Sigmoid colon (tissue), 4 donors: ENCODE data around the gene RUNX1.

Experiments
- EP300 ChIP-seq, 4 donors: sonication (generic); formaldehyde crosslinking; IDR thresholded peaks; one replicate each; pipeline ENCODE4 v1.6.1; 2017; ENCODE audit warnings: antibody characterized with exemption in 4 of 4
- POLR2A ChIP-seq, 2 donors: fragments of 450-650 bp; IDR thresholded peaks; one replicate each; pipeline ENCODE4 v1.6.1; 2016; ENCODE audit warnings: antibody characterized with exemption in 2 of 2, mild to moderate bottlenecking in 2 of 2, moderate library complexity in 2 of 2
- TF ChIP-seq, protein P1 (sequence below), 4 experiments: fragments of 450-650 bp in 3 of 4; fragments of 200-600 bp in 1 of 4; IDR thresholded peaks; one replicate each; pipeline ENCODE4 v1.5.1; 2016 to 2019; ENCODE audit warnings: antibody characterized with exemption in 4 of 4, mild to moderate bottlenecking in 3 of 4, moderate library complexity in 2 of 4

DNA sequence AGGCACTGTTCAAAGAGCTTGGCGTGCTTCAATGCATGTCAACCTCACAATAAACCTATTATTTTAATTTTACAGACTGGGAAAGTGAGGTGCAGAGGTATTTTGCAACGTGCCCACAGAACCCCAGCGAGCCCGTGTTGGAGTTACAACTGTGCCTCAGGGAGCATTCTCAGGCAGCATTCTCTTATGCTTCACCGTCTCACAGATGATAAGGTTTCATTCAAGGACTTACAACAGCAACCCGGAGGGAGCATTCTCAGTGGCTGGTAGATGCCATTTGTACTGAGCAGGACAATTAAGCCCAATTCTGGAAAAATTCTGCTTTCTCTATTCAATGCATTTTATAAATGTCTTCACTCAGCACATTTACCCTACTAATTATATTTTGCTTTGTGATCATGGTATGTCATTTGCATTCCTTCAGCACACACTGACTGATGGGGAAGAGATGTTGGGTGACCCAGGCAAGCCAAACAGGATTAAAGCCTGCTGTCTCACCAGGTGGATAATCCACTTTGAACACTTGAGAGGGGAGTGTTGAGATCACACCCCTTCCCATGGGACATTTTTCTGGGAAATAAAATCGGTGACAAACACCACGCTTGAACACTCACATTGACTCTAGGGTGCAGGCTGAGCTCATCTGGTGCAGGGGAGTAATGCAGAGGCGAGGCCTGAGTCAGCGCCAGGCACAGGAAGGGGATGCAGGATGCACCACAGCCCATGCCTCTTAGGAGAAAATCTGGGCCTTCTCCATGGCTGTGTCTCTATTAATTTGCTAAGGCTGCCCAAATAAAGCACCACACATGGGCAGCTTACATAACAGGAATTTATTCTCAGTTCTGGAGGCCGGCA, 266.4 kb downstream of the RUNX1 start:
- TF ChIP-seq EP300 (IDR thresholded peaks at IDR 0.05) (no peak), POLR2A (IDR thresholded peaks at IDR 0.05) (no peak)
- TF ChIP-seq, protein P1, sequence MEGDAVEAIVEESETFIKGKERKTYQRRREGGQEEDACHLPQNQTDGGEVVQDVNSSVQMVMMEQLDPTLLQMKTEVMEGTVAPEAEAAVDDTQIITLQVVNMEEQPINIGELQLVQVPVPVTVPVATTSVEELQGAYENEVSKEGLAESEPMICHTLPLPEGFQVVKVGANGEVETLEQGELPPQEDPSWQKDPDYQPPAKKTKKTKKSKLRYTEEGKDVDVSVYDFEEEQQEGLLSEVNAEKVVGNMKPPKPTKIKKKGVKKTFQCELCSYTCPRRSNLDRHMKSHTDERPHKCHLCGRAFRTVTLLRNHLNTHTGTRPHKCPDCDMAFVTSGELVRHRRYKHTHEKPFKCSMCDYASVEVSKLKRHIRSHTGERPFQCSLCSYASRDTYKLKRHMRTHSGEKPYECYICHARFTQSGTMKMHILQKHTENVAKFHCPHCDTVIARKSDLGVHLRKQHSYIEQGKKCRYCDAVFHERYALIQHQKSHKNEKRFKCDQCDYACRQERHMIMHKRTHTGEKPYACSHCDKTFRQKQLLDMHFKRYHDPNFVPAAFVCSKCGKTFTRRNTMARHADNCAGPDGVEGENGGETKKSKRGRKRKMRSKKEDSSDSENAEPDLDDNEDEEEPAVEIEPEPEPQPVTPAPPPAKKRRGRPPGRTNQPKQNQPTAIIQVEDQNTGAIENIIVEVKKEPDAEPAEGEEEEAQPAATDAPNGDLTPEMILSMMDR (IDR thresholded peaks at IDR 0.05), result no peak
